ENCODE results near the gene P3R3URF.

P3R3URF gene

GRCh38 chr1:46173361-46173856, 2.9 kb downstream of the P3R3URF start (continued):
- TF ChIP-seq ZNF148 (tag by site-specific recombination; IDR thresholded peaks at IDR 0.05; ENCODE audit: borderline replicate concordance) = 0 out of 2 replicates have a peak, but pooled peaks have one; percentile 15
- TF ChIP-seq ZNF530 (tag by site-specific recombination; IDR thresholded peaks at IDR 0.05; ENCODE audit: low read depth) = no peak
- no peak for TF ChIP-seq ZNF837 (tag by site-specific recombination; IDR thresholded peaks at IDR 0.05)
- no peak for TF ChIP-seq KLF8 (tag by site-specific recombination; IDR thresholded peaks at IDR 0.05)
- TF ChIP-seq ZNF132 (tag by site-specific recombination; IDR thresholded peaks at IDR 0.05; ENCODE audit: borderline replicate concordance) = no peak
- TF ChIP-seq GLIS1 (tag by site-specific recombination; IDR thresholded peaks at IDR 0.05) = no peak
- no peak for TF ChIP-seq ZNF561 (tag by site-specific recombination; IDR thresholded peaks at IDR 0.05; ENCODE audit: borderline replicate concordance)
- no peak for TF ChIP-seq TCF7L2 (IDR thresholded peaks at IDR 0.05; ENCODE audit: borderline replicate concordance, low read depth, low read length)
- no peak for TF ChIP-seq IKZF3 (tag by site-specific recombination; IDR thresholded peaks at IDR 0.05)
- peak; percentile 47 for TF ChIP-seq EGR2 (tag by site-specific recombination; IDR thresholded peaks at IDR 0.05; ENCODE audit: low read depth)
- no peak for TF ChIP-seq ZNF354C (tag by site-specific recombination; IDR thresholded peaks at IDR 0.05; ENCODE audit: borderline replicate concordance, low read depth)
- TF ChIP-seq ZNF366 (tag by site-specific recombination; conservative IDR thresholded peaks at IDR 0.05) = no peak; the same call in 1 of the 2 replicates
- no peak for TF ChIP-seq KLF1 (tag by site-specific recombination; IDR thresholded peaks at IDR 0.05)
- TF ChIP-seq ZNF394 (tag by site-specific recombination; IDR thresholded peaks at IDR 0.05; ENCODE audit: borderline replicate concordance) = peak; percentile 41; the same call in 1 of the 2 replicates
- no peak for TF ChIP-seq ZNF623 (tag by site-specific recombination; IDR thresholded peaks at IDR 0.05)
- TF ChIP-seq ZBTB49 (tag by site-specific recombination; IDR thresholded peaks at IDR 0.05; ENCODE audit: low read depth) = no peak
- no peak for TF ChIP-seq ZNF785 (tag by site-specific recombination; IDR thresholded peaks at IDR 0.05)
- no peak for TF ChIP-seq ZNF48 (tag by site-specific recombination; IDR thresholded peaks at IDR 0.05)
- no peak for TF ChIP-seq ZNF174 (tag by site-specific recombination; IDR thresholded peaks at IDR 0.05)
- TF ChIP-seq ZNF610 (tag by site-specific recombination; IDR thresholded peaks at IDR 0.05; ENCODE audit: borderline replicate concordance) = no peak
- TF ChIP-seq ZNF600 (tag by site-specific recombination; IDR thresholded peaks at IDR 0.05) = no peak
- no peak for TF ChIP-seq PRDM6 (tag by site-specific recombination; IDR thresholded peaks at IDR 0.05)
- no peak for TF ChIP-seq ZNF621 (tag by site-specific recombination; IDR thresholded peaks at IDR 0.05)
- TF ChIP-seq ZBTB26 (tag by site-specific recombination; optimal IDR thresholded peaks at IDR 0.05) = peak; percentile 22
- no peak for TF ChIP-seq ZNF175 (tag by site-specific recombination; IDR thresholded peaks at IDR 0.05)
- no peak for TF ChIP-seq ZNF529 (tag by site-specific recombination; IDR thresholded peaks at IDR 0.05; ENCODE audit: insufficient replicate concordance)
- peak; percentile 93 for TF ChIP-seq ZSCAN4 (tag by site-specific recombination; IDR thresholded peaks at IDR 0.05)
- no peak for TF ChIP-seq ZNF19 (tag by site-specific recombination; IDR thresholded peaks at IDR 0.05; ENCODE audit: low read depth)
- TF ChIP-seq ZNF280C (tag by site-specific recombination; IDR thresholded peaks at IDR 0.05) = no peak
